ENCODE measurements around the gene NUMBL. TPM values are rescaled to one million over a fixed set of nuclear protein-coding genes. Genes with fewer than 3 reads are reported as not detected.

NUMBL gene
- total and polyA plus RNA-seq, 9 of the 15 experiments (the other 6 are each of a cell fraction or from before 2014, with no cell fraction given), result 0.39 to 38.6 (median 6.6) TPM

GRCh38 chr19:40721140-40721486, 30.7 kb upstream of the NUMBL start:
- H3K9me3 ChIP-seq (replicated peaks; ENCODE audit: control insufficient read depth, insufficient read depth, low read depth, low read length), result no peaks in the 10 kb centered on the region
- no peak overlapping the region for H3K4me2 ChIP-seq (ENCODE audit: insufficient read depth, low read length)
- H3K4me1 ChIP-seq (replicated peaks in 1 of 2; ENCODE audit: control insufficient read depth in 2 of 2, insufficient read depth in 2 of 2, low read length in 2 of 2), result peaks cover 6 to 32% of the 10 kb centered on the region in 2 experiments; a peak in 4 of 5 replicates
- ChIA-PET POLR2A (interaction anchor here (0.6 to 2.0 kb wide), 4 partner anchors 22 to 33 kb away, joined by 3 to 4 read pairs (median 3); partner anchors contain the start of genes ACTMAP and SNRPA), CTCF (ENCODE audit: low intra/inter-chr PET ratio) (no interaction called here)
- H3K36me3 ChIP-seq (ENCODE audit: control insufficient read depth, insufficient read depth, low read length), result peaks cover 21% of the 10 kb centered on the region
- DNase-seq (ENCODE audit: extremely low read depth in 1 of 4, low spot score in 3 of 4), result no peak
- TF ChIP-seq HBP1 (CRISPR knock-in tag; IDR thresholded peaks at IDR 0.05) (no peak), ZFP36 (IDR thresholded peaks at IDR 0.05; ENCODE audit: low read depth, low read length, partially characterized antibody) (peak; percentile 92), ZNF165 (CRISPR knock-in tag; IDR thresholded peaks at IDR 0.05; ENCODE audit: borderline replicate concordance) (no peak)
- H3K27ac ChIP-seq (ENCODE audit: extremely low read depth, low read depth, low read length), result no peak overlapping the region
- no peaks in the 10 kb centered on the region for H3K27me3 ChIP-seq (ENCODE audit: control insufficient read depth in 2 of 2, insufficient read depth in 2 of 2, low read length in 2 of 2)
- no TSS peak for BruUV-seq (replicated peaks)
- in situ Hi-C loops (cut with MboI), result no loop called here
- 84% methylated on average over 6 of the region's 6 CpGs for WGBS (ENCODE audit: insufficient coverage, low coverage, missing lambda C conversion rate)
- H3K4me3 ChIP-seq, result no peak overlapping the region
- ATAC-seq, result no peak
- FAIRE-seq, result no peak
- no peaks in the 10 kb centered on the region for H4K20me1 ChIP-seq (replicated peaks; ENCODE audit: control insufficient read depth, insufficient read depth, low read length)
- H2AFZ ChIP-seq (ENCODE audit: low read depth, low read length), result no peak overlapping the region
- H3K79me2 ChIP-seq (ENCODE audit: control insufficient read depth, insufficient read depth, low read length), result peaks cover 57% of the 10 kb centered on the region
- no peak overlapping the region for H3K9ac ChIP-seq (ENCODE audit: insufficient read depth in 1 of 2, low read depth in 2 of 2, low read length in 2 of 2)
- H3K9me1 ChIP-seq (ENCODE audit: control insufficient read depth, insufficient read depth, low read length), result no peaks in the 10 kb centered on the region
- intact Hi-C loops (cut with micrococcal nuclease), result no loop called here

DNA sequence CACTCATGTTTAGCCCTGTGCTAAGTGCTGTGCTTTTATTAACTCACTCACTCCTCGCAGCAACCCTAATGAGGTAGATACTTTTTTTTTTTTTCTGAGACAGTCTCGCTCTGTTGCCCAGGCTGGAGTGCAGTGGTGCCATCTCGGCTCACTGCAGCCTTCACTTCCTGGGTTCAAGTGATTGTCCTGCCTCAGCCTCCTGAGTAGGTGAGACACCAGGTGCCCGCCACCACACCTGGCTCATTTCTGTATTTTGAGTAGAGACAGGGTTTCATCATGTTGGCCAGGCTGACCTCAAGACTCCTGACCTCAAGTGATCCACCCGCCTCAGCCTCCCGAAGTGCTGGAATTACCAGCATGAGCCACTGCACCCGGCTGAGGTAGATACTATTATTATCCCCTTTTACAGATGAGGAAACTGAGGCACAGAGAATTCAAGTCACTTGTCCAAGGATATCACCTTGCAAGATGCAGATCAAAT, 29.0 kb upstream of the NUMBL start:
- Histone ChIP-seq H3K9me1 (ENCODE audit: control insufficient read depth, insufficient read depth, low read length) (no peaks in the 10 kb centered on the region), H3K27ac (ENCODE audit: extremely low read depth, low read depth, low read length) (peak overlapping the region; percentile 80; the same call in 1 of the 3 replicates), H3K79me2 (ENCODE audit: control insufficient read depth, insufficient read depth, low read length) (peaks cover 62% of the 10 kb centered on the region), H3K4me1 (replicated peaks in 1 of 2; ENCODE audit: control insufficient read depth in 2 of 2, insufficient read depth in 2 of 2, low read length in 2 of 2) (peaks cover 18 to 48% of the 10 kb centered on the region in 2 experiments; a peak in 4 of 5 replicates), H3K9me3 (replicated peaks; ENCODE audit: control insufficient read depth, insufficient read depth, low read depth, low read length) (no peaks in the 10 kb centered on the region), H4K20me1 (replicated peaks; ENCODE audit: control insufficient read depth, insufficient read depth, low read length) (no peaks in the 10 kb centered on the region), H3K27me3 (ENCODE audit: control insufficient read depth in 2 of 2, insufficient read depth in 2 of 2, low read length in 2 of 2) (no peaks in the 10 kb centered on the region), H2AFZ (ENCODE audit: low read depth, low read length) (no peak overlapping the region; the same call in 1 of the 2 replicates), H3K9ac (ENCODE audit: insufficient read depth in 1 of 2, low read depth in 2 of 2, low read length in 2 of 2) (peak overlapping the region; percentile 68 to 79; a peak in 2 of 4 replicates), H3K4me3 (peak overlapping the region; percentile 62), H3K4me2 (ENCODE audit: insufficient read depth, low read length) (peak overlapping the region; percentile 93), H3K36me3 (ENCODE audit: control insufficient read depth, insufficient read depth, low read length) (peaks cover 13% of the 10 kb centered on the region)
- ATAC-seq (no peak), DNase-seq (ENCODE audit: extremely low read depth in 1 of 4, low spot score in 3 of 4) (no peak), FAIRE-seq (no peak)
- BruUV-seq (replicated peaks), result no TSS peak
- POLR2A ChIA-PET, result interaction anchor here (0.7 to 1.3 kb wide), 3 partner anchors 17 to 254 kb away, joined by 3 to 5 read pairs (median 3); partner anchors contain the start of gene BLVRB
- no peak for TF ChIP-seq POLR3G (IDR thresholded peaks at IDR 0.05; ENCODE audit: extremely low read depth, insufficient read length, insufficient replicate concordance)
- TF ChIP-seq KDM1A (IDR thresholded peaks at IDR 0.05), result peak in 1 of 2 experiments; percentile 44; a peak in 1 of 4 replicates
- 0 out of 2 replicates have a peak, but pooled peaks have one; percentile 19 for TF ChIP-seq ZNF384 (IDR thresholded peaks at IDR 0.05; ENCODE audit: low read depth, low read length)
- TF ChIP-seq POLR2A (conservative IDR thresholded peaks at IDR 0.05), result no peak
- TF ChIP-seq TCF3 (CRISPR knock-in tag; IDR thresholded peaks at IDR 0.05), result no peak
- TF ChIP-seq ADNP (tag; IDR thresholded peaks at IDR 0.05), result peak; percentile 35; the same call in 1 of the 2 replicates
- peak; percentile 90 for TF ChIP-seq BCOR (IDR thresholded peaks at IDR 0.05)
- no peak for TF ChIP-seq FOXK2 (conservative IDR thresholded peaks at IDR 0.05 in 1 of 2, IDR thresholded peaks at IDR 0.05 in 1 of 2; ENCODE audit: low read depth in 2 of 2)
- peak; percentile 85 for TF ChIP-seq RBM25 (IDR thresholded peaks at IDR 0.05; ENCODE audit: low read depth, low read length, severe bottlenecking)
- CTCF ChIA-PET (ENCODE audit: low intra/inter-chr PET ratio), result no interaction called here
- intact Hi-C loops (cut with micrococcal nuclease), result no loop called here
- 35% methylated on average over 7 of the region's 7 CpGs for WGBS (ENCODE audit: insufficient coverage, low coverage, missing lambda C conversion rate)
- in situ Hi-C loops (cut with MboI), result no loop called here

All from K562 (cell line).